NCI-H1436 (cell line): ENCODE data around the gene TRAPPC2L.
"Not testable (repeated sequence)": the region's sequence is repeated elsewhere in the genome, so short reads cannot be mapped to it uniquely, and the experiment has no call there.

Experiments used
- DNase-seq: peaks from one replicate; lab custom pipeline; 2025; lab: John Stamatoyannopoulos, UW

Gene TRAPPC2L

GRCh38 chr16:88893127-88893968 is 36.4 kb downstream of the TRAPPC2L start:
- DNase-seq: no peak

- DNase-seq: not testable (repeated sequence)
Measured at GRCh38 chr16:88894266-88894665, 37.3 kb downstream of the TRAPPC2L start.

- no peak for DNase-seq
Measured at GRCh38 chr16:88894681-88895300, 37.9 kb downstream of the TRAPPC2L start.

- no peak for DNase-seq
Measured at GRCh38 chr16:88895335-88895734, 38.4 kb downstream of the TRAPPC2L start.

GRCh38 chr16:88896238-88897070 is 39.5 kb downstream of the TRAPPC2L start:
- DNase-seq: no peak

GRCh38 chr16:88897696-88898425 is 40.9 kb downstream of the TRAPPC2L start:
- no peak for DNase-seq

GRCh38 chr16:88899901-88900661 is 43.2 kb downstream of the TRAPPC2L start:
- DNase-seq: no peak

- no peak for DNase-seq
Measured at GRCh38 chr16:88900662-88901052, 43.7 kb downstream of the TRAPPC2L start.

- DNase-seq: no peak
Measured at GRCh38 chr16:88901718-88902337, 44.9 kb downstream of the TRAPPC2L start.

- no peak for DNase-seq
Measured at GRCh38 chr16:88902744-88903143, 45.8 kb downstream of the TRAPPC2L start.

- DNase-seq: no peak
Measured at GRCh38 chr16:88903267-88903666, 46.3 kb downstream of the TRAPPC2L start.

GRCh38 chr16:88904676-88905365 is 47.9 kb downstream of the TRAPPC2L start:
- no peak for DNase-seq

- DNase-seq: peak; percentile 27
Measured at GRCh38 chr16:88905563-88905962, 48.6 kb downstream of the TRAPPC2L start.

GRCh38 chr16:88906020-88906419 is 49.1 kb downstream of the TRAPPC2L start:
- no peak for DNase-seq

GRCh38 chr16:88906535-88907105 is 49.7 kb downstream of the TRAPPC2L start:
- DNase-seq: no peak

- DNase-seq: no peak
Measured at GRCh38 chr16:88907768-88908167, 50.8 kb downstream of the TRAPPC2L start.

- no peak for DNase-seq
Measured at GRCh38 chr16:88908307-88908706, 51.4 kb downstream of the TRAPPC2L start.

GRCh38 chr16:88909431-88910210 is 52.7 kb downstream of the TRAPPC2L start:
- no peak for DNase-seq
